Left lung (tissue), 10 donors: ENCODE measurements around the gene GRIN1. TPM values are rescaled to one million over a fixed set of nuclear protein-coding genes. Genes with fewer than 3 reads are reported as not detected.
"Not testable (repeated sequence)": the region's sequence is repeated elsewhere in the genome, so short reads cannot be mapped to it uniquely, and the experiment has no call there.

ENCODE experiments used
- ATAC-seq: fragments of 200-7000 bp; cut with Tn5 transposase; one replicate; pipeline ENCODE4 v1.9.1; 2020; ENCODE audit warnings: moderate library complexity
- DNase-seq, 4 donors: peaks; one replicate each; pipeline ENCODE4 v3.0.0-alpha.2; 2013 to 2020
- H3K27ac ChIP-seq, 2 donors: fragments of 200-600 bp; sonication (generic) in 1 of 2; one replicate each; pipeline versions ENCODE4 v1.5.0 to v1.8.0; 2020 to 2021
- H3K27me3 ChIP-seq, 2 donors: fragments of 200-600 bp; sonication (generic) in 1 of 2; one replicate each; pipeline versions ENCODE4 v1.5.0 to v1.8.0; 2020 to 2021
- H3K36me3 ChIP-seq, 2 donors: fragments of 200-600 bp; sonication (generic) in 1 of 2; one replicate each; pipeline versions ENCODE4 v1.5.0 to v1.8.0; 2020 to 2021
- H3K4me1 ChIP-seq, 2 donors: fragments of 200-600 bp; one replicate each; pipeline ENCODE4 v1.8.0; 2021
- H3K4me3 ChIP-seq, 2 donors: fragments of 200-600 bp; sonication (generic) in 1 of 2; one replicate each; pipeline versions ENCODE4 v1.5.0 to v1.8.0; 2020 to 2021; ENCODE audit warnings: mild to moderate bottlenecking in 1 of 2
- H3K9me3 ChIP-seq, 2 donors: fragments of 200-600 bp; sonication (generic) in 1 of 2; one replicate each; pipeline versions ENCODE4 v1.5.0 to v1.8.0; 2020 to 2021
- intact Hi-C, 2 donors: fragments of 100-400 bp; cut with DNase I; formaldehyde crosslinking; loops; one replicate each; pipeline versions ENCODE4 v1.11.2 to v1.14.2; 2022
- polyA plus RNA-seq, 6 donors: library from polyadenylated mRNA; unstranded; fragments of 120-200 nt; gene quantifications; one replicate each; pipeline ENCODE4 v1.2.1, GENCODE V29; 2013; ENCODE audit not compliant: insufficient read length in 6 of 6
- total RNA-seq, 2 donors: library from RNA; stranded (reverse); fragmentation: NEBNext Ultra II Directional; extraction: Animal tissue kit (Norgen Biotek cat#: 25700); gene quantifications; one replicate each; pipeline ENCODE4 v1.2.1, GENCODE V29; 2021
- TF ChIP-seq, protein P1 (sequence below), 2 donors: fragments of 200-600 bp; sonication (generic) in 1 of 2; IDR thresholded peaks; one replicate each; pipeline versions ENCODE4 v1.5.0 to v1.8.0; 2021; ENCODE audit warnings: antibody characterized with exemption in 2 of 2
- donor health status: DM: no; HTN: yes; CAD: no.
- donor health status: DM: no; HTN: no; CAD: no.

GRIN1 gene
- total and polyA plus RNA-seq, 8 donors: 0.15 to 0.55 (median 0.28) TPM

DNA sequence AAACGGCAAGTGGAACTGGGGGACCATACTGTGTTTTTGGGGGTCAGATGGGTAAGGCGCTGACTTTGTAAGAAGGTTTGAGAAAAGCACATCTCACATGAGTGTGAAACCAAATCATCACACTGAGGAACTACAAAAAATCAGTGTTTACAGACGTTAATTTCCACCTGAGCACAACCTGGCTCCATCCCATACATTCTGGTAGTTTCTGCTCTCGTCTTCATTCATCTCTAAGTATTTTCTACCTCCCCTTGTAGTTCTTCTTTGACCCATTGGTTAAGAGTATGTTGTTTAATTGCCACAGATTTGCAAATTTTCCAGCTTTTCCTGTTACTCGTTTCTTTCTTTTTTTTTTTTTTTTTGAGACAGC, 15.5 kb upstream of the GRIN1 start:
- H3K4me1 ChIP-seq: peaks cover 13 to 21% of the 10 kb centered on the region in 2 donors
- no peak for DNase-seq
- H3K4me3 ChIP-seq: no peak overlapping the region
- H3K36me3 ChIP-seq: no peaks in the 10 kb centered on the region
- intact Hi-C loops: loop anchor here in 1 of 2 donors (2.0 kb wide), 1 partner anchor 107 kb away; the partner anchor contains the start of gene SLC34A3
- H3K9me3 ChIP-seq: no peaks in the 10 kb centered on the region
- no peak overlapping the region for H3K27ac ChIP-seq
- no peaks in the 10 kb centered on the region for H3K27me3 ChIP-seq
- TF ChIP-seq, protein P1, sequence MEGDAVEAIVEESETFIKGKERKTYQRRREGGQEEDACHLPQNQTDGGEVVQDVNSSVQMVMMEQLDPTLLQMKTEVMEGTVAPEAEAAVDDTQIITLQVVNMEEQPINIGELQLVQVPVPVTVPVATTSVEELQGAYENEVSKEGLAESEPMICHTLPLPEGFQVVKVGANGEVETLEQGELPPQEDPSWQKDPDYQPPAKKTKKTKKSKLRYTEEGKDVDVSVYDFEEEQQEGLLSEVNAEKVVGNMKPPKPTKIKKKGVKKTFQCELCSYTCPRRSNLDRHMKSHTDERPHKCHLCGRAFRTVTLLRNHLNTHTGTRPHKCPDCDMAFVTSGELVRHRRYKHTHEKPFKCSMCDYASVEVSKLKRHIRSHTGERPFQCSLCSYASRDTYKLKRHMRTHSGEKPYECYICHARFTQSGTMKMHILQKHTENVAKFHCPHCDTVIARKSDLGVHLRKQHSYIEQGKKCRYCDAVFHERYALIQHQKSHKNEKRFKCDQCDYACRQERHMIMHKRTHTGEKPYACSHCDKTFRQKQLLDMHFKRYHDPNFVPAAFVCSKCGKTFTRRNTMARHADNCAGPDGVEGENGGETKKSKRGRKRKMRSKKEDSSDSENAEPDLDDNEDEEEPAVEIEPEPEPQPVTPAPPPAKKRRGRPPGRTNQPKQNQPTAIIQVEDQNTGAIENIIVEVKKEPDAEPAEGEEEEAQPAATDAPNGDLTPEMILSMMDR (IDR thresholded peaks at IDR 0.05): no peak
- ATAC-seq: no peak

DNA sequence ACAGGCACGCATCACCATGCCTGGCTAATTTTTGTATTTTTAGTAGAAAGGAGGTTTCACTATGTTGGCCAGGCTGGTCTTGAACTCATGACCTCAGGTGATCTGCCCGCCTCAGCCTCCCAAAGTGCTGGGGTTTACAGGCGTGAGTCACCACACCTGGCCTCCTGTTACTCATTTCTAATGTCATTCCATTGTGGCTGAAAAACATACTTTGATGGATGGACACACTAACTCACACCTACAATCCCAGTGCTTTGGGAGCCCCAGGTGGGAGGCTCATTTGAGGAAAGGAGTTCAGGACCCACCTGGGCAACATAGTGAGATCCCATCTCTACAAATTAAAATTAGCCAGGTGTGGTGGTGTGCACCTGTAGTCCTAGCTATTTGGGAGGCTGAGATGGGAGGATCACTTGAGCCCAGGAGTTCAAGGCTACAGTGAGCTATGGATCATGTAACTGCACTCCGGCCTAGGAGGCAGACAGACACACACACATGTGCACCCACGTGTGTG, 14.9 kb upstream of the GRIN1 start:
- H3K27ac ChIP-seq, H3K27me3 ChIP-seq, H3K4me3 ChIP-seq, ATAC-seq, H3K36me3 ChIP-seq, DNase-seq, H3K9me3 ChIP-seq: not testable (repeated sequence)
- intact Hi-C loops: loop anchor here in 1 of 2 donors (2.0 kb wide), 1 partner anchor 107 kb away; the partner anchor contains the start of gene SLC34A3
- peaks cover 18 to 26% of the 10 kb centered on the region in 2 donors for H3K4me1 ChIP-seq

DNA sequence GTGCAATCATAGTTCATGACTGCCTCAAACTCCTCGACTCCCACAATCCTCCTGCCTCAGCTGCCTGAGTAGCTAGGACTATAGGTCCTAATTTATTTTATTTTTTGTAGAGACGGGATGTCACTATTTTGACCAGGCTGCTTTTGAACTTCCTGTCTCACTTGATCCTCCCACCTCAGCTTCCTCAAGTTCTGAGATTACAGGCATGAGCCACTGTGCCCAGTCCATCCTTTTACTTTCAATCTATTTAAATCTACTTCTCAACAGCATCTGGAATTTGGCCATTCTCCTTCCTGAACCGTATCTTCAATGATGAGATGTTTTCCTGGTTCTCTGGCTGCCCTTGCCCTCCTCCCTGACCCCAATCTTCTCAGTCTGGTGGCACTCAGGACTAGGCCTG, 12.2 kb upstream of the GRIN1 start:
- TF ChIP-seq, protein P1 (IDR thresholded peaks at IDR 0.05): no peak
- Histone ChIP-seq H3K4me3 (peak overlapping the region; percentile 15 to 84), H3K27ac (peak overlapping the region; percentile 67 to 77), H3K4me1 (peaks cover 20 to 38% of the 10 kb centered on the region in 2 donors), H3K27me3 (peaks cover 0 to 24% of the 10 kb centered on the region in 2 donors), H3K36me3 (no peaks in the 10 kb centered on the region), H3K9me3 (no peaks in the 10 kb centered on the region)
- intact Hi-C loops: no loop called here
- DNase-seq (no peak), ATAC-seq (no peak)

DNA sequence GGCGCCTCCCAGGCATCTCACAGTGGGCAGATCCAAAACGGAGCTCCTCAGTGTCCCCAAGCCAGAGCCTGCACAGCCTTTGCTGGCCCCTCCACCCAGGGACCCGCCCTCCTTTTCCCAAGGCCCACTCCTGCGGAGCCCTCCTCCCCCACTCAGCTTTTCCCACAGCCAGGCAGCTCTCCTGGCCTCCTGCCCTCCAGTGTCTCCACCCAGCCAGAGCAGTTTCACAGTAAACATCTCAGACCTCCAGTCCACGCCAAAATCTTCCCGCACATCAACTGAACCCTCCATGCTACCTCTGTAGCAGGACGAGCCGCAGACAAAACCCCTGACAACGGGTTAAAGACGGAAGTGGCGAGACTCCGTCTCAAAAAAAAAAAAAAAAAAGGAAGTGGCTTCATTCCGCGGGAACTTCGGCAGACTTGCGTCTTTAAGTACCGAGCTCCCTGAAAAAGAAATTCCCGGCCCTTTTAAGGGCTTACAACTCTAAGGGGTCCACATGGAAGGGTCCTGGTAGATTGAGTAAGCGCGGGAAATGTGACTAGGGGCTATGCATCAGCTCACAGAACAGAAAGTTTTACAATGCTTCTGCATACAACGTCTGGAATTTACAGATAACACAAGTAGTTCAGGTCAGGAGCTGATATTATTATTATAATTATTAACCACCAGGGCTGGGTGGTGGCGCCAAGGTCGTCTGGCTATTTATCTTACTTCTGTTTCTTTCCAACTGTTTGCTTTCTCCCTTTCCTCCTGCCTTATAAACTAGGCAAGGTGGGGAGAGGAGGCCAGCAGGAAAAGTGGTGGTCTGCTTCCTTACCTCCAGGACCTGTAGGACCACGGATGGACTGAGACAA, 11.4 kb upstream of the GRIN1 start:
- H3K9me3 ChIP-seq: no peaks in the 10 kb centered on the region
- H3K4me3 ChIP-seq: peak overlapping the region; percentile 15 to 84
- DNase-seq: peak in 3 of 4 donors; percentile 30 to 63 (median 48)
- TF ChIP-seq, protein P1 (IDR thresholded peaks at IDR 0.05): no peak
- H3K4me1 ChIP-seq: peaks cover 20 to 38% of the 10 kb centered on the region in 2 donors
- peak overlapping the region; percentile 67 to 77 for H3K27ac ChIP-seq
- ATAC-seq: peak; percentile 43
- intact Hi-C loops: no loop called here
- H3K36me3 ChIP-seq: no peaks in the 10 kb centered on the region
- H3K27me3 ChIP-seq: peaks cover 0 to 30% of the 10 kb centered on the region in 2 donors

DNA sequence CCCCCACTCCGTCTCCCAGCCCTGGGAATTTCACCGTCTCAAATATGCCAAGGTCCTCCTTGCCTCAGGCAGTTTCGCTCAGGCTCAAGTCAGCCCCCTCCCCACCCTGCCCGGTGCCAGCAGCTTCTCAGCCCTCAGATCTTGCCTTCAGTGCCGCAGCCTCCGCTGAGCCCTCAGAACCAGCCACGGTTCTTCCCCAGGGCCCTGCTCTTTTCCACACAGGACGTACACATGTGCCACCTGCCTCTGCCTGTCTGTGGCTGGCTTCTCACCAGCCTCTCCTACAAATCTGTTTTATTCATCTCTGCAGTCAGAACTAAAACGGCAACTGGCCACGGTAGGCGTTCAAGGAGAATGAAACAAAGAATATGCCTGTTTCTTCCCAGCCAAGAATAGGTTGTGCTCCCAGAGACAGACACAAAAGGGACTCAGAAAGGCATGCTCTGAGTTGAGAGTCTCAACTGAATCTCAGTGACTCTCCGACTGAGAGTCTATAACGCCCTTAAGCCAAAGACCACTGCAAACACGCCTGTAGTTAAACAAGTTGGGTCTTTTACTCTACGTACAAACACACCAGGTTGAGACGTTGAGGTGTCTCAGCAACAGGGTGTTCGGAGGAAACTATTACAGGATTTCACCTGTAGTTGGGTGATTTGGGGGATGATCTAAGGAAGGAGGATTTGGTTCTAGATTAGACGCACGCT, 10.6 kb upstream of the GRIN1 start:
- Histone ChIP-seq H3K27me3 (peaks cover 0 to 38% of the 10 kb centered on the region in 2 donors), H3K4me1 (peaks cover 20 to 38% of the 10 kb centered on the region in 2 donors), H3K27ac (peak overlapping the region; percentile 67 to 77), H3K36me3 (no peaks in the 10 kb centered on the region), H3K9me3 (no peaks in the 10 kb centered on the region), H3K4me3 (peak overlapping the region; percentile 84 to 88)
- TF ChIP-seq, protein P1 (IDR thresholded peaks at IDR 0.05): no peak
- intact Hi-C loops: no loop called here
- ATAC-seq (no peak), DNase-seq (peak in 1 of 4 donors; percentile 70)
